HG02798 (cell line): ENCODE results near the gene NRXN2.
"Not testable (repeated sequence)": the region's sequence is repeated elsewhere in the genome, so short reads cannot be mapped to it uniquely, and the experiment has no call there.

Experiments used
- ATAC-seq: cut with Tn5 transposase; IDR thresholded peaks from one replicate; pipeline ENCODE4 v1.9.1; 2021; ENCODE audit warnings: mild to moderate bottlenecking; ENCODE audit not compliant: unreplicated experiment, poor library complexity

Gene NRXN2

GRCh38 chr11:64711956-64712362 lies 11.0 kb downstream of the NRXN2 start:
- no peak for ATAC-seq

- ATAC-seq = no peak
Measured at GRCh38 chr11:64711138-64711955, 11.7 kb downstream of the NRXN2 start.

DNA sequence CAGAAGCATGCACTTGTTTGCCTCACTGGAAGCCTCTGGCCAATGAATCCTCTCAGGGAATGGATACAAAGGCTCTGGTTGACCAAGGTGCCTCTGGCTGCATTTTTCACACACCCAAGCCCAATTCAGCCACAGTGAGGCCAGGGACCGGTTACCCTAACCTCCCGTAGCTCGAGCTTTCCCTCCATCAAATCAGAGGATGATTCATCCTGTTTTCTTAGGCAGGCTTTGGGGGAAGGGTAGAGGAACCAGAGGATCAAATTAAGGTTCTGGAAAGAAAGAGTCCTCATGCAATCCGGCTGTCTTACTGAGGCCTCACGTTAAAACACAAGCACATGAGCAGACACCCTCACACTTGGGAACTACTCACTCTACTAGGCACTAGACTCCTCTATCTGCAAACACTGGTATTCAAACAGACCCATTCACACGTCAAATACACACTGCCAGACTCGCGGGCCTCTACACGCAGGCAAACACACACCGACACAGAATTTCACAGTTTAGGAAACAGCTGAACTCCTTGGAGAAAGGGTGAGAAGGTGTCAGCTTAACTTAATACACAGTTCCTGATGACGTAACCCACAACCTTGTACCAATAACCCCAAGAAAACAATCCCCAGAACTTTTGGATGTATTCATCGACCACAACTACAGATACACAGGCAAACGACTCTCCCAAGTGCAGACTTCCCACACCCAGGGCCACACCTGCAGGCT lies 12.4 kb downstream of the NRXN2 start:
- ATAC-seq = no peak

- no peak for ATAC-seq
Measured at GRCh38 chr11:64705501-64705900, 17.5 kb downstream of the NRXN2 start.

DNA sequence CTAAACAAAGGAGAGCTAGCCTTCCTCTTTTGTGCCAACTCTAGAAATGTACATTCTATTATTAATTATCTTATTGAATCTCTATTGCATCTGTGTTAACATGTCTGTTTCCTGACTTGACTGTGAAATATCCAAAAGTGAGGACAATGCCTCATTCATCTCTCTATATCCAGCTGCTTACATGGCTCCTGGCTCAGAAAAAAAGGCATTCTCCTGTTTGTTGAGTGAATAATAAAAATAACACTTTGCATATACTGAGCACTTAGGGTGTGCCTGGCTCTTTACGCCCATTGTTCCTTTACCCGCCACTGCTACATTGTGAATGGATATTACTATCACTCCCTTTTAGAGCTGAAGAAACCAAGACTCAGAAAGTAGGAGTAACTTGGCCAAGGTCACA lies 19.9 kb downstream of the NRXN2 start:
- no peak for ATAC-seq

DNA sequence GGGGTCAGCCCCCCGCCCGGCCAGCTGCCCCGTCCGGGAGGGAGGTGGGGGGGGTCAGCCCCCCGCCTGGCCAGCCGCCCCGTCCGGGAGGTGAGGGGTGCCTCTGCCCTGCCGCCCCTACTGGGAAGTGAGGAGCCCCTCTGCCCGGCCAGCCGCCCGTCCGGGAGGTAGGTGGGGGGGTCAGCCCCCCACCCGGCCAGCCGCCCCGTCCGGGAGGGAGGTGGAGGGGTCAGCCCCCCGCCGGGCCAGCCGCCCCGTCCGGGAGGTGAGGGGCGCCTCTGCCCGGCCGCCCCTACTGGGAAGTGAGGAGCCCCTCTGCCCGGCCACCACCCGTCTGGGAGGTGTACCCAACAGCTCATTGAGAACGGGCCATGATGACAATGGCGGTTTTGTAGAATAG lies 21.0 kb downstream of the NRXN2 start:
- ATAC-seq = not testable (repeated sequence)

DNA sequence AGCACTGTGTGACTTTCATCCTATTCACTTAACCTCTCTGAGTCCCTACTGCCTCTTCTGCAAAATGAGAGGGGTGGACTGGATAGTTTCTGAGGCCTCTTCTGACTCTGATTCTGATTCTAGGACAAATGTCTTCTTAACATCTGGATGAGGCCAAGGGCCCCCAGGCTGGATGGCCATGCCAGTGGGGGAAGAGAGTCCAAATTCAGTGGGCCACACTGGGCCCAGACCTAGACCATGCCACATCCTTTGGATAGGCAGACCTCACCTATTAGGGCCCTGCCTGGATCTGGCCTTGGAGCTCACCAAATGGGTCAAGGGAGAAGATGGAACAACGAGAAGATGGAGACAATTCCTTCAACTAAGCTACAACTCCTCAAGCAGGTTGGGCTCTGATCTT lies 24.6 kb downstream of the NRXN2 start:
- ATAC-seq = no peak

- ATAC-seq = no peak
Measured at GRCh38 chr11:64697663-64698375, 25.2 kb downstream of the NRXN2 start.

GRCh38 chr11:64696045-64696444 lies 27.0 kb downstream of the NRXN2 start:
- ATAC-seq = no peak

GRCh38 chr11:64695548-64695947 lies 27.4 kb downstream of the NRXN2 start:
- no peak for ATAC-seq

- no peak for ATAC-seq
Measured at GRCh38 chr11:64694821-64695365, 28.1 kb downstream of the NRXN2 start.

DNA sequence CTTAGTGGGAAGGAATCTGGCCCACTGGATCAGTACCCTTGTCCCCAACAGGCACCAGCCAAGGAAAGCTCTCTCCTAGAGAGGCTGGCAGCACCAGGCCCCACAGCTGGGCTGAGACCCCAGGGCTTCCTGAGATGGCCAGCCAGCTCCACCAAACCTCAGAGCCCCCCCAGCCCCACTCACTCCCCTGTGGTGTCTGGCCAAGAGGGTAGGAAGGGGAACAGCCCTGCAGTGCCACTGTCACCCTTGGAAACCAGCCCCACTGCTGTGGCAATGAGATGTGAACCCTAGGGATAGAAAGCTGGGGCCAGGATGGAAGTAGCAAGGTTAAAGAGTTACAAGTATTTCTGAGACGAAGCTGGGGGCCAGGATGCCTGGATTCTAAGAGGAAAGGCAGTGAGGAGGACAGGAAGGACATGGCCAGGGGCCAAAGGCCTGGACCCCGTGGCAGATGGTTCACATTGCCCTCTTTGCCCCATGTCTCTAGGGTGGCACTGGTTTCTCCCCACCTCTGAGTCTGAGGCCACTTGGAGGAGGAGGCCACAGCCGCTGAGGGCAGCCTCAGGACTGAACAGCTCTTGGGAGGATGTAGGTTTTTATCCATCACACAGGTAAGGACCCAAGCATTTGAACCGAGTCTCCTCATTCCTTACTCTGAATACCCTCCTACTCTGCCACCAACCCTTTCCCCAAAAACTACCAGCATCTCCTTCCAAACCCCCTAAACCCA lies 28.8 kb downstream of the NRXN2 start:
- ATAC-seq = no peak

DNA sequence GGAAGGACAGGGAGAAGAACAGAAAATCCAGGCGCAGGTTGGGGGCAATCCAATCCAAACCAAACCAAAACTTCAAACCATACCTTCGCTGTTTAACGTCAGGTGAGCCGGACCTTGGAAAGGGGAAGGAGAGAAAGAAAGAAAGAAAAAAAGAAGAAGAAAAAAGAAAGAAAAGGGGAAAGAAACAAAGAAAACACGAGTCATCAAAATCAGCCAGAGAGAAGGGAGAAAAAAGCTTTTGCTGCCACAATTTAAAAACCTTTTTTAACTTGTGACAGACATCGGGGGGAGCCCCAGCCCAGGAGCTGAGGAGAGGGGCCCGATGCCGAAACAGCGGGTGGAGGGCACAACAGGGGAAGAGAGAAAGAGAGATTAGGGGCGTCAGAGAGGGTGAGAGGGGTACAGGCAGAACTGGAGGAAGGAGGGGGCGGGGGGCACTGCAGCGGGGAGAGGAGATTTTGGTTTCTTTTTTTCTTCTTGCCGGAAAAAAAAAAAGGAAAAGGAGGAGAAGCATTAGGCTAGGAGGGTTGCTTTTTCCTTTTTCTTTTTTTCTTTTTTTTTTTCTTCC lies 30.1 kb downstream of the NRXN2 start:
- ATAC-seq = no peak

GRCh38 chr11:64691543-64691942 lies 31.5 kb downstream of the NRXN2 start:
- no peak for ATAC-seq

GRCh38 chr11:64690235-64690634 lies 32.8 kb downstream of the NRXN2 start:
- ATAC-seq = no peak

DNA sequence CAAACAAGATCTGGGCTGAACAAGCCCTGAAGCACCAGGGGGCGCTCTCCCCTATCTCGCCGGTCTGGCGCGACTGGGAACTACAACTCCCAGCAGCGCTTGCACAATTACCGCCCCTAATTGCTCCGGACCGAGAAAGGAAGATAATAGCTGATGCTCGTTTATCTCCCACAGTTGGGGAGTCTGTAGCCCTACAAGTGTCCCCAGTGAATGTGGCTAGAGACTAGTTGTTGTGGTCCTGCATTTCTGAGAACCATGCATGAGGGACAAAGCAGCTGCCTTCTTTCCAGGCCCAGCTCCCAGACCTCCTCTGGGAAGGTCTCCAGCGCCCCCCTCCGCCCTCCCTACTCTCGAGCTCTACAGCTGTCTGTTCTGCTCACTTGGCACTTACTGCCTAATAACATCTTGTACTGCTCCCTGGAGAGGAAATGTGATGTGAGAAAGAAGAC lies 34.4 kb downstream of the NRXN2 start:
- peak; percentile 80 for ATAC-seq

- ATAC-seq = no peak
Measured at GRCh38 chr11:64687643-64688533, 35.1 kb downstream of the NRXN2 start.

- ATAC-seq = no peak
Measured at GRCh38 chr11:64687204-64687603, 35.8 kb downstream of the NRXN2 start.
